Activated CD8-positive, alpha-beta memory T cell treated with anti-CD3 and anti-CD28 coated beads, Interleukin-2, amount 50 U/mL, for 4 hours (primary cell): ENCODE measurements around the gene MASP1.
"Not testable (repeated sequence)": the region's sequence is repeated elsewhere in the genome, so short reads cannot be mapped to it uniquely, and the experiment has no call there.

ENCODE experiments used
- DNase-seq: peaks from one replicate; pipeline ENCODE4 v3.0.0-alpha.2; 2020

MASP1 gene

GRCh38 chr3:187222801-187223200 lies 68.7 kb downstream of the MASP1 start:
- DNase-seq: no peak

DNA sequence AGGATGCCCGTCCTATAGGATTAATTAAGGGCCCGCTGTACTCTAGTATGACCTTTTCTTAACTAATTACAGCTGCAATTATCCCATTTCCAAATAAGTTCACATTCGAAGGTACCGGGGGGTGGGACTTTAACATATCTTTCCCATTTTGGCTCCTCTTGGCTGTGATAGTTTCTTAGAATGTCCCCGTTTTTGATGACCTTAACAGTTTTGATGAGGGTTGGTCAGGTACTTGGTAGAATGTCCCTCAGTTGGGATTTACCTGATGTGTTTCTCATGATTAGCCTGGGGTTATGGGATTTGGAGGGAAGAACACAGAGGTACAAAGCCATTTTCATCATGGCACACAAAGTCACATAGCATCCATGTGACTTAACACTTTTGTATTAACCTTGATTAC lies 76.1 kb downstream of the MASP1 start:
- DNase-seq: no peak

DNA sequence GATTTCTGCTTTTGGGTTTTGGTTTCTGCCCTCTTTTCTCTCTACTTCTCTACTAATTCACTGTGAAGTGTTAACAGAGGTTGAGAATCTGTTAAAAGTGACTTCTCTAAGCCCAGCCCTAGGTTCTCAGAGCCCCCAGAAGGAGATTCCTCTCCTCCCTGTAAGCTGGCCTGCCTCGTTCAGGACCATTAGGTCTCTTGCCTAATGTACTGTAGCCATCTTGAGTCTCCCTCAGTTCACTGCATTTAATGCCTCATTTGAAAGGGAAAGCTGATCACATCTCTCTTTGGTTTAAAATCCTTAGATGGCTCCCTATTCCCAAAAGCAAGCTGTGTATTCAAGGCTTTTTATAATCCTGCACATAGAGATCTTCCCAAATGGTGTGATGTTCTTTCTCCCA lies 77.9 kb downstream of the MASP1 start:
- no peak for DNase-seq

DNA sequence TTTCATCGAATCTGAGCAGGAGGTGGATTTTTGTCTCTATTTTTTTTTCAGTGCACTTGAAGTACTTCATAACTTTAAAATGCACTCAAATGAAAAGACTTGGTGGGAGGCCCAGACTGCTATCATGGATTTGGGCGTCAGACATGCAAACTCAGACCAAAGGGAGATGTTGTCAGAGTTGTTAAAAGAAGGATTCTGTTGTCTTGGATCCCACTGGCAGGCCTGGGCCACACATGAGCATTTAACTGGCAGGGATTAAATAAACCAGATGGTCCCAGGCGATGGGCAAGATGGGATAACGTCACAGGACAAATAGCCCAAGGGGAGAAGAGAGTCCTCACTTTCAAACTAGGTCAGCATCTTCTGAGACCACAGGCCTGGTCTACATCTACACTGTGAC lies 78.8 kb downstream of the MASP1 start:
- DNase-seq: no peak

- DNase-seq: no peak
Measured at GRCh38 chr3:187212196-187212545, 79.4 kb downstream of the MASP1 start.

- no peak for DNase-seq
Measured at GRCh38 chr3:187211532-187212195, 79.9 kb downstream of the MASP1 start.

GRCh38 chr3:187210545-187211327 lies 80.8 kb downstream of the MASP1 start:
- DNase-seq: no peak

DNA sequence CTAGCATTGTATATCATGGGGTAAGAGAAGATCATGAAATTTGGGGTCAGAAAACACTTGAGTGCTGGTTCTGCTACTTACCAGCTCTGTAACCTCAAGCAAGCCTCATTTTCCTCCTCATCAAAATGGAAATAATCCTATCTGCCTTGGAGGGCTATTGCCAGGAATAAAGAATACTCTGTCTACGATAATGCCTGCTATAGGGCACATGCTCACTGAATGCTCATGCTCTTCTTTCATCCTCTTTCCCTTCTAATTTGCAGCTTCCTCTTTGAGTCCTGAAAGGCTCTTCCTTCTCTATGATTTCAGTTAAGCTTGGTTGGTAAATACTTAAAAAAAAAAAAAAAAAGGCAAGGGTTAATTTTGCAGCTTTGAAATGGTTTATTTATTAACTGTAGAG lies 81.4 kb downstream of the MASP1 start:
- DNase-seq: no peak

- no peak for DNase-seq
Measured at GRCh38 chr3:187209491-187209890, 82.0 kb downstream of the MASP1 start.

DNA sequence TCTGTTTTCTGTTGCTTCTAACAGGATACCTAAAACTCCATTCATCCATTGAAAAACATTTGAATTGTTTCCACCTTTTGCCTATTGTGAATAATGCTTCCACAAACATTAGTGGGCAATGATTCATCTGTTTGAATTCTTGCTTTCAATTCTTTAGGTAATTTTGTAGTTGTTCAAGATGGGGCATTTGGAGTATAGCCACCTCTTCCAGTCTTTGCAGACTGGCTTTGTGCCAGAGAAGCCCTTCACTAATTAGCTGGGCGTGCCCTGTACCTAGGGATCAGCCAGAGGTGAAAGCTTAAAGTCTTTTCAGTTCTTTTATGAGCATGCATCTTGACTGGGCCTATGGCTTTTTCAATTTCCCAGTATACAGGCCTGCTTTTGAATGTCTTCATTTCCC lies 83.4 kb downstream of the MASP1 start:
- no peak for DNase-seq

- no peak for DNase-seq
Measured at GRCh38 chr3:187207624-187208023, 83.9 kb downstream of the MASP1 start.

- no peak for DNase-seq
Measured at GRCh38 chr3:187207062-187207461, 84.5 kb downstream of the MASP1 start.

- DNase-seq: no peak
Measured at GRCh38 chr3:187205683-187206082, 85.9 kb downstream of the MASP1 start.

DNA sequence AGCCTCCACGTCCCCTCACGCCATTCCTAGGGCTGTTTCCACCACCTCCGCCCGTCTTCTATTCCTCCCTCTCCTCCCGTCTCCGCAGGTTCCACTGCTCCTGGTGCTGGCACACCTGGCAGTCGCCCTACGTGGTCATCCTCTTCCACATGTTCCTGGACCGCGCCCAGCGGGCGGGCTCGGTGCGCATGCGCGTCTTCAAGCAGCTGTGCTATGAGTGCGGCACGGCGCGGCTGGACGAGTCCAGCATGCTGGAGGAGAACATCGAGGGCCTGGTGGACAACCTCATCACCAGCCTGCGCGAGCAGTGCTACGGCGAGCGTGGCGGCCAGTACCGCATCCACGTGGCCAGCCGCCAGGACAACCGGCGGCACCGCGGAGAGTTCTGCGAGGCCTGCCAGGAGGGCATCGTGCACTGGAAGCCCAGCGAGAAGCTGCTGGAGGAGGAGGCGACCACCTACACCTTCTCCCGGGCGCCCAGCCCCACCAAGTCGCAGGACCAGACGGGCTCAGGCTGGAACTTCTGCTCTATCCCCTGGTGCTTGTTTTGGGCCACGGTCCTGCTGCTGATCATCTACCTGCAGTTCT lies 92.0 kb downstream of the MASP1 start:
- DNase-seq: not testable (repeated sequence)

DNA sequence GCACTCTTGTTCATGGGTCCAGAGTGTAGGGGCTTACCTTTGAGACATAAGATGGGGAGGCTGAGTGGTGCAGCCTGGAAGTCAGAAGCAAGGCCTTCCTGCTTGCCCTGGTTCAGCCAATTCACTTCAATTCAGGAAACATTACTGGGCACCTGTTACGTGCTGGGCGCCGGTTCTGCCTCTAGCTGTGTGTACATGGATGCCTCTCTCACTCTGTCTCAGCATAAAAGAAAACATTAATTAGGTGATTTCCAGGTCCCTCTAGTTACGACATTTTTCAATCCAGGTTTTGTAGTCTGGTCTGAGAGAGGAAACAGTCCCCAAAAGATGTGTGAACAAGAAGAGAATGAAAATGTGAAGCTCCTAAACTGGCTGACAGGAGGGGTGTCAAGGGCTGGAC lies 93.0 kb downstream of the MASP1 start:
- no peak for DNase-seq

DNA sequence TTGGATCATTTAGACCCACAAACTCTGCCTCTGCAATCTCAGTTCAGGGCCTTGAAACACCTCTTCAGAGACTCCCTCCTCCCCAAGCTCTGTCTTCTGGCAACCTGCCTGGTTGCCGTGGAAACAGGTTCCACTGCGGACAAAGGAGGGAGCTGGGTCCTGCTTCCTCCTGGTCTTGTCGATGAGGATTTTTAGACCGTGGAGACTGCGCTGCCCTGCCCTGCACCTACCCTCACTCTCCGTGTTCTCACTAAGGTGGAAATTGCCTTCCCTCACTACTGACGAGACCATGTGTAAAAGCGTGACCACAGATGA lies 94.2 kb downstream of the MASP1 start, which contains the start of gene RTP1:
Gene RTP1 (plus strand): TSS at position 152 of the 315 bp plus-strand sequence. CDS start 30 bp downstream, at position 182.
- DNase-seq: no peak

- no peak for DNase-seq
Measured at GRCh38 chr3:187196573-187197334, 94.8 kb downstream of the MASP1 start.

DNA sequence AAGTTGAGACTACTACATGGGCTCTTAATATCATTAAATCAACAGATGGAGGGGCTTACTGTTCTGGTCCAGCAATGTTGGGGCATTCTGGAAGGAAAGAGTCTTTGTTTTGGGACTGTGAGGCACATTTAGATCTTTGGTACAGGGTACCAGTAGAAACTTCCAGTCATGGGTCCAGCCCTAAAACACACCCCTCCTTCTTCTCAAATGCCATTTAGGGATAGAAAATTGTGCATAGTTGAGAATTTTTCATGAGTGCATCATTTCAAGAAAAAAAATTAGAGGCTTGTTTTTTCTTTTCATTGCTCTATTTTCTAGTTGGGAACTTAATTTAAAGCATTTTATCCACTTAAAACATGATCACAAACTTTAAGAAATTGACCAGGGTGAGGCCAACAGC lies 98.4 kb downstream of the MASP1 start:
- no peak for DNase-seq

DNA sequence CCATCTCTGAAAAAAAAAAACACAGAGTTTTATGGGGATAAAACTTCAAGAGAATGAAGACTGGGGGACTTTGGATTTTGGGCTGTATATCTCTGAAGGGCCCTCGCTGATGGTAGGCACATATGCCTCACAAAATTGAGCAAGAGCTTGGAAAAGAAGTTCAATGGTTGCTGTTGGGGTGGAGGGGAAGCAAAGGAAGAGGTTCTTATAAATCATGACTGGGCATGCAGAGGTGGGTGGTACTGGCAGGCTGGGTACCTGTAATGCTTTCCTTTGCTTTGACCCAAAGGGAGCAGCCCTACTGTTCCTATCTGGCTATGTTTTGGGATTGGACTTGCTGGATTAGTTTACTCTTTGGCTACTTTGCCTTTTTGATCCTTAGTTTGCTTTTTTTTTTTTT lies 100.3 kb downstream of the MASP1 start:
- DNase-seq: no peak

GRCh38 chr3:187188931-187189330 lies 102.6 kb downstream of the MASP1 start:
- no peak for DNase-seq

DNA sequence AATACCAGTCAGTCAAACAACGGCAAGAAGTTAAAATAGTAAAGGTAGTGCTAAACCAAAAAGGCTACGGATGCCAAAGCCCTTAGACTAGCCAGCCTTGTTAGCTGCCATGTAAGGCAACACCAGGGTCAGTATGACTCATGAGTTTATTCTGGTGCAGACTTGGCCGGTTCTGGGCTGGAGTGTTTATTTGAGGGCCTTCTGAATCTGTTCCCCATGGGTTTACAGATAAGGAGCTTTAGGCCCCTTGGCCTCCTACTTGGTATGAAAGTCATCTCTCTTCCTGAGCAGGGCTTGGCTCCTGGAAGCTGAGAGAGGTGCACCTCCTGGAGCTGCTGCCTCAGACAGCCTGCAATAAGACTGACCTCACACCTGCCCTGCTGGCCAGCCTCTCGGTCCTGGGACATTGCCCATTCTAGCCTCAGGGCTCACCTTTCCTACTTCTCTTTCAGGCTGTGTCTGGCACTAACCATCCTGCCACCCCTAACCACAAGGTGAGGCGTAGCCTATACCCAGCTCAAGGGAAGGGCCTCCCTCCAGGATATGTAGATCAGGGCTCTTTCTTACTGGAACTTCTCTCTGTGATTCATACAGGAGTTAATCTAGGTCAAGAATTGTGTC lies 104.6 kb downstream of the MASP1 start:
- no peak for DNase-seq

DNA sequence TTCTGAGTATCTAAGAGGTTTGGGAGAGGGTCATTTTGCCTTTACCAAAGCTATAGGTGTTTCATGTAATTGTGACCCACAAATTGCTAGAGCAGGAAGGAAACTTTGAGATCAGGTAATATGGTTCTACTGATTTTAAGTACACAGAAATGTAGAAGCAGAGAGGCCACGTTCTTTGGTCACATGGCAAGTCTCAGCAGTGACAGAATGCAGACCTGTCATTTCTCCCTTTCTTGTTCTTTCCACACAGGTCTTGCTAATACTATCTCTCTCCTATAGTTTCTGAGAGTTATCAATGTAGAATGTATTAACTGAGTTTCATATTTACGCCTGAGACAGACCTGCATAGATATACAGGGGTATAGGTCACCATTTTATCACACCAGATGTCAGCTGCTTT lies 105.2 kb downstream of the MASP1 start:
- no peak for DNase-seq

DNA sequence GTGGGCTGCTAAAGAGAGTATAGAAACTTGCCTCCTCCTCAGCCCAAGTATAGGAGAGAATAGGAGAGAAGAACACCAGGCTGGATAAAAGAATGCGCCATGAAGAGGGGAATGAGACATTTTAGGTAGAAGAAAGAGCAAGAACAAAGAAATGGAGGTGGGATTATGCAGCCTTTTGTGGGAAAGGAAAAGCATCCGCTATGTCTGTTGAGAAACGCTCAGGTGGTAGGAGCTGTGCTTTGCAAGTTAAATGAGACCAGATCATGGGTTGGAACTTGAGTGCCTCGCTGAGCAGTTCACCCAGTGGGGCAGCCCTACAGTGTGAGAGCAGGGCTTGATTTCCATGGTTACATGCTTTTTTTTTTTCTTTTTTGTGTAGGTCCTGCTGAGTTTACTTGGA lies 105.8 kb downstream of the MASP1 start:
- DNase-seq: no peak
